Left renal pelvis (tissue), 4 donors: ENCODE measurements around the gene MLC1. TPM values are rescaled to one million over a fixed set of nuclear protein-coding genes. Genes with fewer than 3 reads are reported as not detected.
"Not testable (repeated sequence)": the region's sequence is repeated elsewhere in the genome, so short reads cannot be mapped to it uniquely, and the experiment has no call there.

Experiments
- DNase-seq, 4 donors: peaks; one replicate each; pipeline ENCODE4 v3.0.0-alpha.2; 2013; ENCODE audit warnings: low read depth in 4 of 4, low spot score in 3 of 4
- polyA plus RNA-seq, 4 donors: library from polyadenylated mRNA; unstranded; fragments of 120-200 nt; gene quantifications; one replicate each; pipeline ENCODE4 v1.2.1, GENCODE V29; 2013; ENCODE audit not compliant: insufficient read length in 4 of 4

MLC1 gene
- polyA plus RNA-seq, 4 donors, result 0.60 to 1.0 (median 0.86) TPM

- DNase-seq, result no peak
Observed at GRCh38 chr22:50104141-50104544, 18.9 kb upstream of the MLC1 start.

- DNase-seq, result no peak
Observed at GRCh38 chr22:50102946-50103345, 17.7 kb upstream of the MLC1 start.

GRCh38 chr22:50101870-50102565, 16.8 kb upstream of the MLC1 start:
- no peak for DNase-seq

GRCh38 chr22:50098052-50098451, 12.8 kb upstream of the MLC1 start:
- DNase-seq, result no peak

- DNase-seq, result no peak
Observed at GRCh38 chr22:50092342-50092741, 7.1 kb upstream of the MLC1 start.

- DNase-seq, result no peak
Observed at GRCh38 chr22:50091092-50091768, 6.0 kb upstream of the MLC1 start.

GRCh38 chr22:50090412-50090714, 5.1 kb upstream of the MLC1 start:
- no peak for DNase-seq

GRCh38 chr22:50089682-50090411, 4.6 kb upstream of the MLC1 start, which contains the start of gene MOV10L1:
Gene MOV10L1 (plus strand): TSS chr22:50090006. CDS start chr22:50090089, 83 bp downstream.
- DNase-seq, result no peak

GRCh38 chr22:50089231-50089630, 4.0 kb upstream of the MLC1 start:
- no peak for DNase-seq

GRCh38 chr22:50088096-50088495, 2.9 kb upstream of the MLC1 start:
- DNase-seq, result no peak

GRCh38 chr22:50087646-50088045, 2.4 kb upstream of the MLC1 start:
- DNase-seq, result no peak

GRCh38 chr22:50086975-50087374, 1.7 kb upstream of the MLC1 start:
- not testable (repeated sequence) for DNase-seq

- DNase-seq, result no peak
Observed at GRCh38 chr22:50086526-50086925, 1.3 kb upstream of the MLC1 start.

- DNase-seq, result no peak
Observed at GRCh38 chr22:50084614-50085021, 608 bp downstream of the MLC1 start.

- no peak for DNase-seq
Observed at GRCh38 chr22:50084080-50084477, 1.1 kb downstream of the MLC1 start.

GRCh38 chr22:50083462-50084079, 1.7 kb downstream of the MLC1 start:
- DNase-seq, result no peak

GRCh38 chr22:50082961-50083461, 2.2 kb downstream of the MLC1 start:
- DNase-seq, result no peak

GRCh38 chr22:50082197-50082715, 3.0 kb downstream of the MLC1 start:
- DNase-seq, result no peak

GRCh38 chr22:50081426-50082196, 3.6 kb downstream of the MLC1 start:
- DNase-seq, result no peak

GRCh38 chr22:50080077-50080465, 5.2 kb downstream of the MLC1 start:
- DNase-seq, result no peak
